ENCODE measurements around the gene HOXA10.

The HOXA10 gene

DNA sequence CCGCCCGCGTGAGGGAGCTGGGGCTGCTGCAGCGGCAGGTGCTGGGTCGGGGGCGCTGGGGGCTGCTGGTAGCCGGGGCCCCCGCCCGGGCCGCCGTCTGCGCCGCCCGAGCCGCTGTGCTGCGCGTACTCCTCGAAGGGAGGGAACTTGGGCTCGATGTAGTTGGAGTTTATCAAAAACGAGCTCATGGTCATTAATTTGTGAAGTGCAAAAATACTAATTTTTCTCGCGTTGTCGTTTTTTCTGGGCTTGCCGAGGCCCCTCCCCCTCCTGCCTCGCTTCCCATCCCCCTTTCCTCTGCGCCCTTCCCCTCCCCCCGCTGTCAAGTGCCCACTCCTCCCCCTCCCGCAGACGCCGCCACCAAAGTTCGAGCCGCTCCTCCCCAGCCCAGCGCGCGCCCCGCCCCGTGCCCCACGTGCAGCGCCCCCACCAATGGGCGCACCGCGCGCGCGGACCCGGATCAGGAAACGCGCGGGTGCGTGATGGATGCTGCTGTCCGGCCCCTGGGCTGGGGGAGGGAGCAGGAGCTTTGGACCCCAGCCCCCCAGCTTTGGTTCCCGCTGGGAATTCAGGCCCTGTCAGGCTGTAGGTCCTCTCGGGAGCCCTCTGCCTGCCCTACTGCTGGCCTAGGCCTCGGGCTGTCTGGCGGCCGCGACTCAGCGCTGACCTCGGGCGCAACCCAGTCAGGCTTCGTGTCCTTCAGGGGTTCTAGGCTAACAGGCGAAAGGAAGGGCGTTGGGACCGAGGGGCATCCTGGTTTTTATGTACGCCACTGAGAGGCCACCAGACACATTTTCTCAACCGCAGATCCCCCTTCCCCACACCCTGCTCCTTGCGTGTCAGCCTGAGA lies 43.4 kb downstream of the HOXA10 start, which contains the start of gene HOXA4:
HOXA4 (minus strand) TSS at position 218 of the 850 bp plus-strand sequence; CDS start at position 194, 24 bp downstream.
- peak; percentile 91 for DNase-seq (ENCODE audit: low spot score)

DNA sequence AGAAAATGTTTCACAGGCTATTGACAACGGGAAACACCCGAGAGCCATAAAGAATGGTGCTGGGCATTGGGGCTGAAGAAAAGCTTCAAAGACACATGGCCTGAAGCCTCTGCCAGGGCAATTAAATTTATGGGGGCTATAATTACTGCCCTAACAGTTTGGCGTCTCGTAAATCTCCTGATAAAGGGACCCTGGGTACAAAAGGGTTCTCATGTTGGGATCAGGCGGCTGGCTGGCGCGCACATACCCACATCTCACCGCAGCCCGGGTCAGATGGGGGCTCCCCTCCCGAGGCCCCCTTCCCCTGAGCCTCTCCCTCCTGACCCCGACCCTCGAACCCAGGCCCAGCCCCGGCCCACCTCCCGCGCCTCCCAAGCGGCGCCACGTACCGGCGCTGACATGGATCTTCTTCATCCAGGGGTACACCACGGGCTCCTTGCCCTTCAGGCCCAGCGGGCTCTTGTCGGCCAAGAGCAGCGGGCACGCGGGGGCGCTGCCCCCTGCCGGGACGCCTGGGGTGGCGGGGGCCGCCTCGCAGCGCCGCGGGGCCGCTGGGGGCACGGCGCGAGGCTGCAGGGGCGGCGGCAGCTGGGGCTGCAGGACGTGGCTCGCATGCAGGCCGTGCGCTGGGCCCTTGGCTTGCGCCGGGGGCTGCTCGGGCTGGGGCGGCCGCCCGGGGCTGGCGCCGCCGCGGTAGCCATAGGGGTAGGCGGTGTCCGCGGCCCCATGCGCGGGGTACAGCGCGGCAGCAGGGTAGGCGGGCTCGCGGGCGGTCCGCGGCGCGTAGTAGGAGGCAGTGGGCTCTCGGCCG lies 44.2 kb downstream of the HOXA10 start:
- DNase-seq (ENCODE audit: low spot score): peak; percentile 22

DNA sequence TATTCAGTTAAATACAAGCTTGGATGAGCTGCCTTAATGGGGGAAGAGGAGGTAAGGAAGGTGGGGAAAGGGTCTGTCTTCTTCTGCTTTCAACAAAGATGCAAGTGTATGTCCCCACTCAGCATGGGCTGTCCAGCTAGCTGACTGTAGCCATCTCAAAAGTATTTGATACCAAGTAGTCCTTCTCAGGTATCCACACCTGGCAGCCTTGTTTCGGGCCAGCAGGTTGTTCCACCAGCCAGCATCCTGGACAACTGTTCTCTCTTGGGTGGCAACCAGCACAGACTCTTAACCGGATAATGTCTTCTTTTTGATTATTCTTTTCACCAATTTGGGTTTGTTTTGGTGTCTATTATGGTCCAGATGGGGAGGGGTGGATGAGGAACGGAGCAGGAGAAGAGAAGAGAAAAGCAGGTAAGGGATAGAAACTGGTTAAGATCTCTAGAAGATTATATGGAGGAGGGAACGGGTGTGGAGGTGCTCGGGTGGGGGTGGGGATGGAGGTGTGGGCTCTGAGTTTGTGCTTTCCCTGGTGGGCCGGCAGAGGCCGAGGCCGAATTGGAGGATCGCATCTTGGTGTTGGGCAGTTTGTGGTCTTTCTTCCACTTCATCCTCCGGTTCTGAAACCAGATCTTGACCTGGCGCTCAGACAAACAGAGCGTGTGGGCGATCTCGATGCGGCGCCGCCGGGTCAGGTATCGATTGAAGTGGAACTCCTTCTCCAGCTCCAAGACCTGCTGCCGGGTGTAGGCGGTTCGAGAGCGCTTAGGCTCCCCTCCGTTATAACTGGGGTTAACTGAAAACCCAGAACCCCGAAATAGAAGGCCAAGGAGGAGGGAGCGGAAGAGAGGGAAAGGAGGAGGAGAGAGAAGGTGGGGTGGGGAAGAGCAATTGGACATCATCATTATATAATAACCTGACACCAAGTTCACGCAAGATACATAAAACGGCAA lies 45.1 kb downstream of the HOXA10 start:
- DNase-seq (ENCODE audit: low spot score): no peak

DNA sequence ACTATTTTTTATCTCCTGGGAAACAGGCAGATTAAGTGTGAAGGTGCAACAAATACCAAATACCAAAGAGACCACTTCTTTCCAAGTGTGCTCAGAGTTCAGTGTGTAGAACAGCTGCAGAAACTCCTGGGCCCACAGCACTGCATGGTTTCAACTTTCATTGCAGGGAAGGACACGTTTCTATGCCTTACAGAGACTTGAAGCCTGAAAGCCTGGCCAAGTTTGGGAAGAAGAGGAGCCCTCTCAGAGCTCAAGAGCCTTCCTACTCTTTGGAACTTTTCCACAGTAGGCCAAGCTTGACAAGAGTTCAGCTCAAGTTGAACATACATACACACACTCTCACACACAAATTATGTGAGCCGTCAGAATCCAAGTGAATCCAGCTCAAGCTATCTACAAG lies 46.1 kb downstream of the HOXA10 start:
- no peak for DNase-seq (ENCODE audit: low spot score)

DNA sequence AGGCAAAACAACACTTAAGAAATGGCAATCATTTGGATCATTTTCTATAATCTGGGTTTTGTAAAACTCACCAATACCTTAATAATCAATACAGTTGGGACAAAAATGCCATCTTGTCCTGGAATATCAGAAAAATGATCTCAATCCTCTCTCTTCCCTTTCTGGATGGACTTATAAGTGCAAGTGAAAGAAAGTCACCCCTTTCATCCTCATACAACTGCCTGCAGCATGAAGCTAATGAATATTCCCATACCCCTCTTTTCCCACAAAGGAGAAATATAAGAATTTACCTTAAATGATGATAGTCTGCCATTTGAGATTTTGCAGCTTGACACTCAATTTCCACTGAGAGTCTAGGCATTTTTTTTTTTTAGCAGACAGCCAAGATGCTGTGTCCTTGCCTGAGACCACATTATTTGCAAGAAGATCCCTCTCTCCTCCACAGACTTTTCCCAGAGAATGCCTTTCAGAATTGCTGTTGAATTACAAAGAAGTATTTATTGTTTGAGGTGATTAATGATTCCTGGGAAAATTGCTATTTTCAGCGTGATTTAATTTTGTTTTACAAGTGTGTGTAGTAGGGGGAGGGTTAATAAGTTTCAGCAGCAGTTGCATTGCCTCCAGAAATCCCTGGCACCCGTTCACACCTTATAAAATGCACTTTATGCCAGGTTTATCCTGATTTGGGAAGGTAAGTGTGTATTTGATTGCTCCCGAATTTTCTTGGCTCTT lies 47.4 kb downstream of the HOXA10 start:
- DNase-seq (ENCODE audit: low spot score): no peak

DNA sequence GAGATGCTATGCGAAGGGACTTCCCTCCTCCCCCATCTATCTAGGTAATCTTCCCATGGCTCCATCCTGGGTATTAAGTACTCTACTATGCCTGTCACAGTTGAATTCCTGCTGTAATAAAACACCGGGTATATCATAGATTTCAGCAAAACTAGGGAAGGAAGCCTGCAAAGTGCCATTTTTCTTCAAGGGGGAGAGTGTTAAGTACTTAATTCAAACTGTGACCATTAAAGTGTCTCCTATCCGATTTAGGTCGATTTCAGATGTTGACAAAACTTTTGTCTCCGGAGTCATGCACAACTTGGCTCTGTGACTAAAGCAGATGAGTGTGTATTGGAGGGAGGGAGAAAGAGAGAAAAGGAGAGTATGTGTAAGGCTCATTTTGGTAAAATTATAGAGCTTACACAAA lies 48.1 kb downstream of the HOXA10 start:
- no peak for DNase-seq (ENCODE audit: low spot score)

DNA sequence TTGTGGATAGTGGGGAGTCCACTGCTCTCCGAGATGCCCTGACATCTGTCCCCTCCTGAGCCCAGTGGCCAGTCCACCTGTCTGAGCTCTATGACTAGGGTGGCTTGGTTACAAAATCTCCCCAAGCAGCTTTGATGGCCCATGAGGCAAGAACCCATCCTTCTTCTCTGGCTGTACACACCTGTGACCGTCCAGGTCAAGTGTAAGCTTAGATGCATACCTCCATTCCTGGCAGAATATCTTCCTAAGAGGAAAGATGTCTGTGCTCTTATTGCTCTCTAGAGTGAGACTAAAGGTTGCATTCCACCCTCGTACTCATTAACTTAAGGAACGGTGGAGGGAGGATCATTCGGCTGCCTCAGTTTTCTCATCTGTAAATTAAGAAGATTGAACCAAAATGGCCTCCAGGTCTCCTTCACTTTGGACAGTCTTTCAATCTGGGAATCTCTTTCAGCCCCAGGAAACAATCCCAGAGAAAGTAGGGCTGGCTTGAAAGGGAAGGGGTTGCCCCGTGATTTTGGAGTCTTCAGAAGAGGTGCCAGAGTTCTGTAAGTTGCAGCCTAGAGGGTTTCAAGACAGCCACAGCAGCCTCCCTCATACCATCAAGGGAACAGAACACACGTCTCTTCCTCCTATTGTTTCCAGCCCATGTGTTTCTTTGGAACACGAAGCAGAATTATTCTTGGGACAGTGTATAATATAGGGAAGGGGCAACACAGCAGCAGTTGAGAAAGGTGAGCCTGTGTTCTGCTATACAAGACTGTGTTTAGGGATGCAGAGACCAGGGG lies 49.0 kb downstream of the HOXA10 start:
- DNase-seq (ENCODE audit: low spot score): no peak

DNA sequence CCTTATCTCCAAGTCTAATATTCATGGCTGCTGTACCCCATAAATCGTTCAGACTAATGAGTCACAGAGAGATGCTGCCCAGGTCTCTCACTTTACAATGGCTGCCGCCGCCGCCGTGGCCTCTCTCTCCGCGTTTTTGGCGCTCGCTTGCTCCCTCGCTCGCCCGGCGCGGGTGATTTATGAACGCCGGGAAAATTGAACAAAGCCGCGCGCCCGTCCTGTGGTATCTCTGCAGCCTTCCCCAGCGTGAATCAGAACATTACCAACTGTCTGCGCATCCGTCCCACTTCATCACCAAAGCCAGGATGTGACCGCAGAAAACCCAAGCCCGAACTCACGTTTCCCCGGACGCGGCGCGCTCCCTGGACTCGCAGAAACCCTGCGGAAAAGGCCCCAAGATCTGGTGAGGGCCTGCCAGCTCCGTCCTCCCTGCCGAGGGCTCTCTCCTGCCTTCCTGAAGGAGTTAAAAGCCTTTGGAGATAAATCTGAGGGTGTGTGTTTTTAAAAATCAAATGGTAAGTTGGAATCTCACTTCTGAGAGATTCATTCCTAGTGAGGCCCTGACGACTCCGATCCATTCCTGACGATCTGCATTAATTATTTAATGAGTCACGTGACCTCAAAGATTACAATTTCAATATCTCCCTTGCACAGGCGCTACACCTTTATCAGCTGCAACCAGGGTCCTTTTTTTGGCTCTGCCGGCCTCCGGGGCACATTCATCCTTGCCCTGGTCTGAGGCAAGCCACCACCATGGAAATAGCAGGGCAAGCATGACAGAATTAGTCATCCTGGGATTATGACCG lies 49.8 kb downstream of the HOXA10 start:
- DNase-seq (ENCODE audit: low spot score): no peak

DNA sequence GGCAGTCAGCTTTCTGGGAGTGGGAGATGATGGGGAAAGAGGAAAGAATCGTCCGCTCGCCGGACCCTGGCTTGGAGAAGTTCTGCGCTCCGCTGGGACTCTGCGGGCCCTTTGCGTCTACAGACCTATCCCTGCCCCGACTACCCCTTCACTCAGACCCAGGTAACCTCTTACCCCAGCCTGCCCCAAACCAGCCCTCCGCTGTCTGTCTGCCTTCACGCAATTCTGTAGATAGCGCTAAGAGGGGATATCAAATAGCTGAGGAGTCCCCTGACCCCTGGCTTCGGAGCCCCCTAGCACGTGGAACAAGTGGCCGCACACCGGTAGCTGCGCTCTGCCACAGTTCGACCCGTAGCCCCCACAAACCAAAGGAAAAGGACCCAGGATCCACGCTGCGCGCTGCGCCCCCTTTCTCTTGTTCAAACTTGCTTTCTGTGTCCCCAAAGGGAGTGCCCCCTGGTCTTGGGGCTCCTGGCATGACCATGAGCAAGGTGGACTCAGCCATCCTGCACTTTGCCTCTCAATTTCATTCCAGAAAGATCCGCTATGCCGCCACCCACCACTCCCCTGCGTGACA lies 50.6 kb downstream of the HOXA10 start:
- no peak for DNase-seq (ENCODE audit: low spot score)

DNA sequence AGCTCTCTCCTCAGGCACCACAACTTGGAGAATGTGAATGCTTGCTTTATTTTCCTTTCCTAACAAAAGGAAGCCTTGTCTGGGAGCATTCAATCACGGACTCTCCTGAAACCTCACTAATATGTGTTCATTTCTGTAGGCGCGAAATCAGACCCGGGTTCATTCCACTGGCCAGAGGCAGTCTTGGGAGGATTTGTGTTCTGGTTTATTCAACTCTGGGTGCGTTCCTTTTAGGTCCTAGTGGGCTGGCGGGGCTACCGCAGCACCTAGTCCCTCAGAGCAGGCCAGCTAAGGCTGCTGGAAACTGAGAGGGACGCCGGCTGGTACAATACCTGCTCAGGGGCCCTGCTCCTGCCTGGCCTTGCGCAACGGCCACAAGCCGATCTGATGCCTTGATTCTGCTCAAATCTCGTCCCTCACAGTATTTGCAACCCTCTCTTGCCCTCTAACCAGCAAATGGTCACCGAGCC lies 51.1 kb downstream of the HOXA10 start:
- no peak for DNase-seq (ENCODE audit: low spot score)

DNA sequence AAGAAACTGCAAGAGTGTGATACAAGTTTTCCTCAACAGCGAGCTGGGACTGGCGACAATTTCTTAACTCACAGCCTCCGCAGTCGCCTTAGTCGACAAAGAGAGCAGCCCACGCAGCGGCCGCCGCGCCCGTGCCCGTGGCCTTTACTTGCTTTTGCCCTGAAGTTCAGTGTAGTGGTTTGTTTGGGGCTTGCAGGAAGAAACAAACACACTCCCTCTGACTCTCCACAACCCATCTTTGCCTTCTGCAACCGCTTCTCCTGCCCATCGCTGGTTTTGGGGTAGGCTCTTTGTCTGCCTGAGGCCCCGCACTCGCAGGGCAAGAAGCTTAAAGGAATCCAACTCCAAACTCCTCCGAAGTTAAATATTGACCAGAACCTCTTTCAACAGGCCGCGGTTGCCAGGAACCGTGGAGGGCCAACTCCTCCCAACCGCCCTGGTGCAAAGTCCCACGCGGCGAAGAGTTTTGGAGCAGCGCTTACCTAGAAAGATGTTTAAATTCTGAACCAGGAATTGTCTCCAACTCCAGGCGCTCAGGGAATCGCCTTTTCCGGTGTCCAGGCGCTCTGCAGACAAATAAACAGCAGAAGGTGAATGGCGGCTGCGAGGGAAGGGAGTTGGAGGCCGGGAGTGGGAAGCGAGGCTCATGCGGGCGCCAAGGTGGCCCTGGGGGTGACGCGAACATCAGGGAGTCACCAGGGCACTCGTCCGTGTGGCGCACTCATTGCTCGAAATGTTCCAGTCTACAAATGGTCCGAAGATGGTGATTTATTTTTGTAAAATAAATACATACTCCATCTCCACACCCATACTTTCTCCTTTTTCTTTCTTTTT lies 51.8 kb downstream of the HOXA10 start:
- DNase-seq (ENCODE audit: low spot score): no peak

DNA sequence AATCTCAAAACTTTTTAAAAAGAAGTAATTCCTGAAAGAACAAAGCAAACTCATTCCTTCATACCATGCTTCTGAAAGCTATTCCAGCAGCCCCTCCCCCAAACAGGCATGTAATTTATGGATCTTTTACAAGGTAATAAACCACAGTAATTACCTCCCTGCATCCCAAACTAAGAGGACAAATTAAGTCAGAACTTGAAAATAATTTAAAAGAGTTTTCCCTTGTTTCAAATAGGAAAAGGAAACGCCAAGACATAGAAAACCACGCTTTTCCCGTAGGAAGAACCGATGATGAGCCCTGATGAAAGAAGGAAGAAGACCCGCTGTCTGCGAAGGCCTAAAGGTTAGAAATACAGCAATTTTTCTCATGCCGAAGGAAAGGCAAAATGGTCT lies 52.4 kb downstream of the HOXA10 start:
- no peak for DNase-seq (ENCODE audit: low spot score)
